Stomach (tissue), 4 donors: Measurements from ENCODE around the gene VSTM2L.

ENCODE experiments used
- CTCF ChIP-seq, 7 experiments: fragments of 450-650 bp in 4 of 7; fragments of 200-600 bp in 3 of 7; sonication (generic) in 3 of 7; IDR thresholded peaks; one replicate each; pipeline ENCODE4 v1.5.1; 2016 to 2019; ENCODE audit warnings: antibody characterized with exemption in 7 of 7, control low read depth in 2 of 7, mild to moderate bottlenecking in 1 of 7
- EP300 ChIP-seq: sonication (generic); formaldehyde crosslinking; IDR thresholded peaks from one replicate; pipeline ENCODE4 v1.6.1; 2017; ENCODE audit warnings: antibody characterized with exemption
- POLR2A ChIP-seq, 4 donors: fragments of 450-650 bp; IDR thresholded peaks; one replicate each; pipeline ENCODE4 v1.6.1; 2016; ENCODE audit warnings: antibody characterized with exemption in 4 of 4, control low read depth in 2 of 4, mild to moderate bottlenecking in 1 of 4, moderate library complexity in 1 of 4

GRCh38 chr20:37989601-37990295 is 86.8 kb downstream of the VSTM2L start:
- TF ChIP-seq CTCF (IDR thresholded peaks at IDR 0.05) (no peak), POLR2A (IDR thresholded peaks at IDR 0.05) (no peak), EP300 (no peak)
